Stimulated activated effector memory CD8-positive, alpha-beta T cell treated with anti-CD3 and anti-CD28 coated beads, Interleukin-12 subunit alpha, Interleukin-12 subunit beta, amount 100 ng/mL, for 72 hours (primary cell): Measurements from ENCODE around the gene MAGI3.
A peak's percentile ranks its signal among the peaks of the same experiment; 100 is the strongest.
"Not testable (repeated sequence)": the region's sequence is repeated elsewhere in the genome, so short reads cannot be mapped to it uniquely, and the experiment has no call there.

Experiments
- ATAC-seq: fragments of 150-1000 bp; cut with Tn5 transposase; 2 replicates; pipeline ENCODE4 v1.10.0; 2021
- DNase-seq, 2 donors: peaks; one replicate each; pipeline ENCODE4 v3.0.0; 2021 to 2022; ENCODE audit warnings: low spot score in 2 of 2
- H3K27ac Mint-ChIP-seq: one replicate; pipeline ENCODE4 v1.8.0; 2022; ENCODE audit warnings: mild to moderate bottlenecking, mixed read lengths
- H3K36me3 Mint-ChIP-seq: one replicate; pipeline ENCODE4 v1.8.0; 2022; ENCODE audit warnings: mild to moderate bottlenecking, mixed read lengths
- H3K4me1 Mint-ChIP-seq: one replicate; pipeline ENCODE4 v1.8.0; 2022; ENCODE audit warnings: mixed read lengths
- H3K4me3 Mint-ChIP-seq: one replicate; pipeline ENCODE4 v1.8.0; 2022; ENCODE audit warnings: mild to moderate bottlenecking, mixed read lengths
- H3K9me3 Mint-ChIP-seq: one replicate; pipeline ENCODE4 v1.8.0; 2022; ENCODE audit warnings: mixed read lengths

MAGI3 gene

GRCh38 chr1:113508364-113509164, 118.2 kb downstream of the MAGI3 start:
- ATAC-seq (no peak), DNase-seq (no peak)
- H3K4me1 Mint-ChIP-seq, result no peaks in the 10 kb centered on the region
- H3K9me3 Mint-ChIP-seq, result no peaks in the 10 kb centered on the region
- H3K27ac Mint-ChIP-seq, result no peak overlapping the region
- no peaks in the 10 kb centered on the region for H3K36me3 Mint-ChIP-seq
- no peak overlapping the region for H3K4me3 Mint-ChIP-seq

- DNase-seq, ATAC-seq, H3K4me1 Mint-ChIP-seq, H3K9me3 Mint-ChIP-seq, H3K27ac Mint-ChIP-seq, H3K36me3 Mint-ChIP-seq, H3K4me3 Mint-ChIP-seq: not testable (repeated sequence)
Observed at GRCh38 chr1:113509766-113510165, 119.5 kb downstream of the MAGI3 start.

GRCh38 chr1:113511269-113511668, 121.0 kb downstream of the MAGI3 start:
- no peak overlapping the region for H3K4me3 Mint-ChIP-seq
- ATAC-seq (no peak), DNase-seq (no peak)
- no peaks in the 10 kb centered on the region for H3K36me3 Mint-ChIP-seq
- no peaks in the 10 kb centered on the region for H3K9me3 Mint-ChIP-seq
- H3K4me1 Mint-ChIP-seq, result no peaks in the 10 kb centered on the region
- H3K27ac Mint-ChIP-seq, result no peak overlapping the region

GRCh38 chr1:113515498-113515897, 125.2 kb downstream of the MAGI3 start:
- H3K36me3 Mint-ChIP-seq, result no peaks in the 10 kb centered on the region
- H3K4me1 Mint-ChIP-seq, result no peaks in the 10 kb centered on the region
- no peak overlapping the region for H3K27ac Mint-ChIP-seq
- peaks cover 3% of the 10 kb centered on the region for H3K9me3 Mint-ChIP-seq
- ATAC-seq, result no peak
- H3K4me3 Mint-ChIP-seq, result no peak overlapping the region
- no peak for DNase-seq

GRCh38 chr1:113517346-113517745, 127.0 kb downstream of the MAGI3 start:
- H3K36me3 Mint-ChIP-seq, result no peaks in the 10 kb centered on the region
- peaks cover 7% of the 10 kb centered on the region for H3K9me3 Mint-ChIP-seq
- no peak overlapping the region for H3K4me3 Mint-ChIP-seq
- H3K4me1 Mint-ChIP-seq, result no peaks in the 10 kb centered on the region
- no peak overlapping the region for H3K27ac Mint-ChIP-seq
- no peak for ATAC-seq
- DNase-seq, result no peak

GRCh38 chr1:113517983-113518382, 127.7 kb downstream of the MAGI3 start:
- H3K27ac Mint-ChIP-seq, result no peak overlapping the region
- no peaks in the 10 kb centered on the region for H3K4me1 Mint-ChIP-seq
- H3K4me3 Mint-ChIP-seq, result no peak overlapping the region
- DNase-seq (no peak), ATAC-seq (peak; percentile 57)
- no peaks in the 10 kb centered on the region for H3K36me3 Mint-ChIP-seq
- H3K9me3 Mint-ChIP-seq, result peaks cover 8% of the 10 kb centered on the region

GRCh38 chr1:113519556-113519955, 129.2 kb downstream of the MAGI3 start:
- no peak for ATAC-seq
- DNase-seq, result no peak
- Mint-ChIP-seq H3K36me3 (no peaks in the 10 kb centered on the region), H3K4me3 (no peak overlapping the region), H3K27ac (no peak overlapping the region), H3K9me3 (peaks cover 11% of the 10 kb centered on the region), H3K4me1 (no peaks in the 10 kb centered on the region)

- Mint-ChIP-seq H3K4me1 (no peaks in the 10 kb centered on the region), H3K36me3 (no peaks in the 10 kb centered on the region), H3K9me3 (peaks cover 14% of the 10 kb centered on the region), H3K27ac (no peak overlapping the region), H3K4me3 (no peak overlapping the region)
- DNase-seq (no peak), ATAC-seq (no peak)
Observed at GRCh38 chr1:113530021-113530420, 139.7 kb downstream of the MAGI3 start.

- Mint-ChIP-seq H3K27ac (no peak overlapping the region), H3K36me3 (no peaks in the 10 kb centered on the region), H3K9me3 (peaks cover 10% of the 10 kb centered on the region), H3K4me3 (no peak overlapping the region), H3K4me1 (no peaks in the 10 kb centered on the region)
- DNase-seq, result no peak
- ATAC-seq, result no peak
Observed at GRCh38 chr1:113531321-113531720, 141.0 kb downstream of the MAGI3 start.

GRCh38 chr1:113533061-113533460, 142.7 kb downstream of the MAGI3 start:
- H3K27ac Mint-ChIP-seq, result no peak overlapping the region
- H3K36me3 Mint-ChIP-seq, result no peaks in the 10 kb centered on the region
- no peak overlapping the region for H3K4me3 Mint-ChIP-seq
- DNase-seq, result no peak
- no peak for ATAC-seq
- H3K4me1 Mint-ChIP-seq, result no peaks in the 10 kb centered on the region
- H3K9me3 Mint-ChIP-seq, result peaks cover 10% of the 10 kb centered on the region

GRCh38 chr1:113534130-113534817, 144.0 kb downstream of the MAGI3 start:
- Mint-ChIP-seq H3K9me3 (peaks cover 10% of the 10 kb centered on the region), H3K36me3 (no peaks in the 10 kb centered on the region), H3K4me3 (no peak overlapping the region), H3K27ac (no peak overlapping the region), H3K4me1 (no peaks in the 10 kb centered on the region)
- ATAC-seq (no peak), DNase-seq (no peak)

- peaks cover 10% of the 10 kb centered on the region for H3K9me3 Mint-ChIP-seq
Observed at GRCh38 chr1:113534875-113535274, 144.6 kb downstream of the MAGI3 start.

GRCh38 chr1:113536182-113536780, 146.0 kb downstream of the MAGI3 start:
- no peak overlapping the region for H3K4me3 Mint-ChIP-seq

More at GRCh38 chr1:113534875-113535274, 144.6 kb downstream of the MAGI3 start:
- DNase-seq (no peak), ATAC-seq (no peak)
- H3K36me3 Mint-ChIP-seq, result no peaks in the 10 kb centered on the region
- no peak overlapping the region for H3K27ac Mint-ChIP-seq
- no peak overlapping the region for H3K4me3 Mint-ChIP-seq
- no peaks in the 10 kb centered on the region for H3K4me1 Mint-ChIP-seq

GRCh38 chr1:113538225-113538624, 147.9 kb downstream of the MAGI3 start:
- H3K9me3 Mint-ChIP-seq, result peaks cover 8% of the 10 kb centered on the region
- no peak overlapping the region for H3K4me3 Mint-ChIP-seq
- H3K4me1 Mint-ChIP-seq, result no peaks in the 10 kb centered on the region
- H3K27ac Mint-ChIP-seq, result no peak overlapping the region
- no peaks in the 10 kb centered on the region for H3K36me3 Mint-ChIP-seq
- DNase-seq (no peak), ATAC-seq (no peak)

More at GRCh38 chr1:113536182-113536780, 146.0 kb downstream of the MAGI3 start:
- peaks cover 10% of the 10 kb centered on the region for H3K9me3 Mint-ChIP-seq
- DNase-seq, result no peak
- no peak for ATAC-seq
- H3K4me1 Mint-ChIP-seq, result no peaks in the 10 kb centered on the region
- H3K36me3 Mint-ChIP-seq, result no peaks in the 10 kb centered on the region
- H3K27ac Mint-ChIP-seq, result no peak overlapping the region

- Mint-ChIP-seq H3K4me3 (no peak overlapping the region), H3K36me3 (no peaks in the 10 kb centered on the region), H3K4me1 (no peaks in the 10 kb centered on the region), H3K9me3 (peaks cover 3% of the 10 kb centered on the region), H3K27ac (no peak overlapping the region)
- DNase-seq, result no peak
- no peak for ATAC-seq
Observed at GRCh38 chr1:113540335-113540734, 150.0 kb downstream of the MAGI3 start.

- Mint-ChIP-seq H3K36me3 (no peaks in the 10 kb centered on the region), H3K4me3 (no peak overlapping the region), H3K4me1 (no peaks in the 10 kb centered on the region), H3K9me3 (peaks cover 3% of the 10 kb centered on the region), H3K27ac (no peak overlapping the region)
- DNase-seq (no peak), ATAC-seq (no peak)
Observed at GRCh38 chr1:113541106-113541505, 150.8 kb downstream of the MAGI3 start.
